HEK293 (cell line): ENCODE measurements around the gene MEGF10.

Experiments used
- CTCF ChIA-PET: fragments of 350-600 bp; formaldehyde crosslinking; extraction: SDS; loops from one replicate; lab custom pipeline; 2021; ENCODE audit warnings: antibody characterized with exemption; lab: Yijun Ruan, JAX
- POLR2A ChIA-PET: fragments of 300-600 bp; formaldehyde crosslinking; extraction: SDS; loops from one replicate; lab custom pipeline; 2020; ENCODE audit warnings: antibody characterized with exemption, inconsistent platforms; lab: Yijun Ruan, JAX
- H3K27ac ChIP-seq: fragments of 200-500 bp; sonication (Bioruptor generic); 2 replicates; pipeline ENCODE4 v1.5.1; 2014; ENCODE audit warnings: low read depth, low read length, control low read depth, inconsistent platforms; ENCODE audit errors: extremely low read depth
- H3K36me3 ChIP-seq, 2 experiments: fragments of 200-500 bp in 1 of 2; sonication (Bioruptor generic) in 1 of 2; 1 replicate in 1 of 2; 2 replicates in 1 of 2; pipeline ENCODE4 v1.5.1; 2014 to 2017; ENCODE audit warnings: inconsistent platforms in 2 of 2, low read length in 2 of 2; ENCODE audit not compliant: control insufficient read depth in 2 of 2, insufficient read depth in 1 of 2
- H3K4me1 ChIP-seq: fragments of 200-500 bp; sonication (Bioruptor generic); 2 replicates; pipeline ENCODE4 v1.5.1; 2014; ENCODE audit warnings: mild to moderate bottlenecking, low read length, inconsistent platforms; ENCODE audit not compliant: control insufficient read depth, insufficient read depth
- H3K4me3 ChIP-seq: 2 replicates; pipeline ENCODE4 v1.5.1; 2011; ENCODE audit warnings: low read depth, mild to moderate bottlenecking, control low read depth, low read length, moderate library complexity
- H3K9me3 ChIP-seq: fragments of 200-500 bp; sonication (Bioruptor generic); 2 replicates; pipeline ENCODE4 v1.5.1; 2014; ENCODE audit warnings: low read depth, low read length, inconsistent platforms; ENCODE audit not compliant: control insufficient read depth, insufficient read depth
- INSM2 ChIP-seq: fragments of 450-650 bp; formaldehyde crosslinking; IDR thresholded peaks from 2 replicates; pipeline ENCODE4 v1.5.1; 2016; ENCODE audit warnings: missing biosample characterization, missing genetic modification characterization
- PRDM6 ChIP-seq: fragments of 450-650 bp; formaldehyde crosslinking; IDR thresholded peaks from 2 replicates; pipeline ENCODE4 v1.5.1; 2017; ENCODE audit warnings: missing biosample characterization, missing genetic modification characterization
- REST ChIP-seq: fragments of 450-650 bp; formaldehyde crosslinking; IDR thresholded peaks from 2 replicates; pipeline ENCODE4 v1.5.1; 2016; ENCODE audit warnings: missing biosample characterization, missing genetic modification characterization
- ZBTB10 ChIP-seq: fragments of 450-650 bp; formaldehyde crosslinking; IDR thresholded peaks from 2 replicates; pipeline ENCODE4 v1.5.1; 2016; ENCODE audit warnings: missing biosample characterization, missing genetic modification characterization
- ZBTB8A ChIP-seq: fragments of 450-650 bp; formaldehyde crosslinking; IDR thresholded peaks from 2 replicates; pipeline ENCODE4 v1.5.1; 2016; ENCODE audit warnings: missing biosample characterization, missing genetic modification characterization
- ZNF311 ChIP-seq: fragments of 450-650 bp; formaldehyde crosslinking; IDR thresholded peaks from 2 replicates; pipeline ENCODE4 v1.5.1; 2017; ENCODE audit warnings: missing biosample characterization, missing genetic modification characterization, borderline replicate concordance
- ZNF362 ChIP-seq: fragments of 450-650 bp; formaldehyde crosslinking; IDR thresholded peaks from 2 replicates; pipeline ENCODE4 v1.5.1; 2016; ENCODE audit warnings: missing biosample characterization, missing genetic modification characterization
- ZNF626 ChIP-seq: fragments of 450-650 bp; sonication (Bioruptor Pico); formaldehyde crosslinking; IDR thresholded peaks from 2 replicates; pipeline ENCODE4 v1.5.1; 2018; ENCODE audit warnings: missing biosample characterization, missing genetic modification characterization, inconsistent platforms

MEGF10 gene

GRCh38 chr5:127445328-127445727, 154.7 kb downstream of the MEGF10 start (continued):
- TF ChIP-seq REST (no peak), ZNF626 (no peak), ZBTB8A (no peak), ZNF311 (tag by site-specific recombination) (no peak), ZNF362 (tag by site-specific recombination) (no peak)

GRCh38 chr5:127446626-127447025, 156.0 kb downstream of the MEGF10 start:
- no peaks in the 10 kb centered on the region for H3K9me3 ChIP-seq
- ChIA-PET POLR2A (interaction anchor here (0.6 kb wide), 1 partner anchor 67 kb away, joined by 3 read pairs; no protein-coding TSS in a partner anchor), CTCF (no interaction called here)

More at GRCh38 chr5:127446626-127447025, 156.0 kb downstream of the MEGF10 start:
- Histone ChIP-seq H3K4me3 (no peak overlapping the region), H3K27ac (no peak overlapping the region), H3K4me1 (no peaks in the 10 kb centered on the region), H3K36me3 (no peaks in the 10 kb centered on the region)
- TF ChIP-seq ZBTB10 (tag by site-specific recombination) (no peak), INSM2 (tag by site-specific recombination) (no peak), PRDM6 (tag by site-specific recombination) (no peak)
- TF ChIP-seq, all 188 proteins: peak for 0
